ENCODE results near the gene ARMC9.

The ARMC9 gene

DNA sequence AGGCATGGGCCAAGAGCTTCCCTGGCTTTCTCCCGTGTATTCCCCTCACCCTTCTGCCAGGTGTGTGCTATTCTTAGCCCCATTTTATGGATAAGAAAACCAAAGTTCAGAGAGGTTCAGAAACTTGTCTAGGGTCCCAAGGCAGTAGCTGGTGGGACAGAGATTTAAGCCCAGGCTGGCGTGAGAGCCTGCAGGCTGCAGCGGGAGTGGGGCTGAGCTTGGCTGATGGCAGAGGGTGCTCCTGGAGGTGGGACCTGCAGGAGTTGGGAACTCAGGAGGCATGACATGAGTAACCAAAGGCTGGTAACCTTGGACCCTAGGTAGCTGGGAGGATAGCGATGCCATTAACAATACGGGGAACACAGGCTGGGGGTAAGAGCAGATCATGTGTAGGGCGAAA, 109.8 kb downstream of the ARMC9 start:
- TF ChIP-seq, protein P1, sequence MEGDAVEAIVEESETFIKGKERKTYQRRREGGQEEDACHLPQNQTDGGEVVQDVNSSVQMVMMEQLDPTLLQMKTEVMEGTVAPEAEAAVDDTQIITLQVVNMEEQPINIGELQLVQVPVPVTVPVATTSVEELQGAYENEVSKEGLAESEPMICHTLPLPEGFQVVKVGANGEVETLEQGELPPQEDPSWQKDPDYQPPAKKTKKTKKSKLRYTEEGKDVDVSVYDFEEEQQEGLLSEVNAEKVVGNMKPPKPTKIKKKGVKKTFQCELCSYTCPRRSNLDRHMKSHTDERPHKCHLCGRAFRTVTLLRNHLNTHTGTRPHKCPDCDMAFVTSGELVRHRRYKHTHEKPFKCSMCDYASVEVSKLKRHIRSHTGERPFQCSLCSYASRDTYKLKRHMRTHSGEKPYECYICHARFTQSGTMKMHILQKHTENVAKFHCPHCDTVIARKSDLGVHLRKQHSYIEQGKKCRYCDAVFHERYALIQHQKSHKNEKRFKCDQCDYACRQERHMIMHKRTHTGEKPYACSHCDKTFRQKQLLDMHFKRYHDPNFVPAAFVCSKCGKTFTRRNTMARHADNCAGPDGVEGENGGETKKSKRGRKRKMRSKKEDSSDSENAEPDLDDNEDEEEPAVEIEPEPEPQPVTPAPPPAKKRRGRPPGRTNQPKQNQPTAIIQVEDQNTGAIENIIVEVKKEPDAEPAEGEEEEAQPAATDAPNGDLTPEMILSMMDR (IDR thresholded peaks at IDR 0.05; ENCODE audit: control insufficient read depth, insufficient read depth, low read depth, low read length, missing control alignments) = no peak
- DNase-seq (ENCODE audit: low read depth) = no peak
- no peak overlapping the region for H3K4me3 ChIP-seq (ENCODE audit: control insufficient read depth, low read depth, low read length)

DNA sequence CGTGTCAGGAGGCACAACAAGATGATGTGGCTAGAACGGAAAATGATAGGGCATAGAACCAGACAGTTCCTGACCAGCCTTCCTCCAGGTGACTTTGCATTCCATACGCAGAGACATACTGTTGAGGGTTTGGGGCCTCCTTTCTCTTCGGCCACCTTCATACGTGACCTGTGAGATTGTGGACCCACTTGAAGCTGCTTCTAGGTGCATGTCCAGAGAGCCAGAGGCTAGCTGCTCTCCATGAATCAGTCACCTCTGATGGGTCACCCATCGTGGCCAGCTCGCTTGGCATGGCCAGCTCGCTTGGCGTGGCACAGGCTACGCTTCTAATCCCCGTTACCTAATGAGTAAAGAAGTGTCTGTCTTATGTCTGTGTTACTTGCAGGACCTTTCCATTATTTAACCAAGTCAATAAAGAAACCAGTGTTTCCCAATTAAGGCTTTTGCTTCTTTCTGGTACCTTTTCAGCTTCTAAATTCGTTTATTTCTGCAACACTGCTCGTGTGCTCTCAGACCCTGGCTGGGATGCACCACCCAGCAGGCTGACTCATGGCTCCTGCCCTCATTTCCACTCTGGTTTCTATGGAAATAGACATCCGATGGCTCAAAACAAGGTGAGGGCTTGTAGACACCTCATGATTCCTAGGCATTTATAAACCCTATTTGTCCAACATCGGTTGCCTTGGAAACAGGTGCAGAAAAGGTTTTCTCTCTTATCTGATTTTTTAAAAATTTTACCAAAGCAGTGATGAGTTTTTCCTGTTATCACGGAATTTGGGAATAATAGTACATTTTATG, 110.4 kb downstream of the ARMC9 start:
- DNase-seq (ENCODE audit: low read depth) = no peak
- TF ChIP-seq, protein P1 (IDR thresholded peaks at IDR 0.05; ENCODE audit: control insufficient read depth, insufficient read depth, low read depth, low read length, missing control alignments) = no peak

GRCh38 chr2:231312066-231312465, 113.6 kb downstream of the ARMC9 start:
- no peak overlapping the region for H3K4me3 ChIP-seq (ENCODE audit: control insufficient read depth, low read depth, low read length)
- TF ChIP-seq, protein P1 (IDR thresholded peaks at IDR 0.05; ENCODE audit: control insufficient read depth, insufficient read depth, low read depth, low read length, missing control alignments) = no peak
- no peak for DNase-seq (ENCODE audit: low read depth)

More for the DNA sequence above, 110.4 kb downstream of the ARMC9 start:
- no peak overlapping the region for H3K4me3 ChIP-seq (ENCODE audit: control insufficient read depth, low read depth, low read length)

DNA sequence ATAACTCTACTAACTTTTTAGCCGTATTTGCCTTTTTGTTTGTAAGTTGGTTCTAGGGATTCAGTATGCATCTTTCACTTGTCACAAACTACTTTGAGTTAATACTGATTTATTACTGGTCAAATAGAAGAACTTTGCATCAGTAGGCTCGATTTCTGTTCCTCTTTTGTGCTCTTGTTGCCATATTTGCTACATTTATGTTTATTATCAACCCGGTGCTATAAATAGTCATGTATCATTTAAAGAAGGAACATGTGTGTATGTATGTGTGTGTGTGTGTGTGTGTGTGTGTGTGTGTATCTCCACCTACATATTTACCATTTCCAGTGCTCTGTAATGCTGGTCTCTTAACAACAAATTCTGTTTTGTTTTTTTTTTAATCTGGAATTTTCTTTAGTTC, 117.5 kb downstream of the ARMC9 start:
- H3K4me3 ChIP-seq (ENCODE audit: control insufficient read depth, low read depth, low read length) = no peak overlapping the region
- no peak for DNase-seq (ENCODE audit: low read depth)
- TF ChIP-seq, protein P1 (IDR thresholded peaks at IDR 0.05; ENCODE audit: control insufficient read depth, insufficient read depth, low read depth, low read length, missing control alignments) = no peak

DNA sequence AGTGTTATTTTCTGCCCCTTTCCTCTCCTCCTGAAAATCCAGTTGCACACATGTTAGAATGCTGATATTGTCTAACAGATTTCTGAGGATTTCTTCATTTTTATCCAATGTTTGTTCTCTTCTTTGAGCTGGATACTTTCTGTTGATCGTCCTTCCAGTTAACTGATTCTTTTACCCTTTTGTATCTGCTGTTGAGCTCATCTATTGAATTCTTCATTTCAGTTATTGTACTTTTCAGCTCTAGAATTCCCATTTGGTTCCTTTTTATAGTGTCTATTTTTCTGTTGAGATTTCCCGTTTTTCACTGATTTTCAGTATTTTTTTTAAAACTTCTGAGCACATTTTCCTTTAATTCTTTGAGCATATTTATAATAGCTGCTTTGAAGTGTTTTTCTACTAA, 119.1 kb downstream of the ARMC9 start:
- TF ChIP-seq, protein P1 (IDR thresholded peaks at IDR 0.05; ENCODE audit: control insufficient read depth, insufficient read depth, low read depth, low read length, missing control alignments) = no peak
- DNase-seq (ENCODE audit: low read depth) = no peak
- no peak overlapping the region for H3K4me3 ChIP-seq (ENCODE audit: control insufficient read depth, low read depth, low read length)

- H3K4me3 ChIP-seq (ENCODE audit: control insufficient read depth, low read depth, low read length) = no peak overlapping the region
- TF ChIP-seq, protein P1 (IDR thresholded peaks at IDR 0.05; ENCODE audit: control insufficient read depth, insufficient read depth, low read depth, low read length, missing control alignments) = no peak
- DNase-seq (ENCODE audit: low read depth) = no peak
Measured at GRCh38 chr2:231318436-231318835, 120.0 kb downstream of the ARMC9 start.
